HCT116 (cell line): ENCODE measurements around the gene LTBP1. TPM values are rescaled to one million over a fixed set of nuclear protein-coding genes. Genes with fewer than 3 reads are reported as not detected.

Experiments used
- ATAC-seq: fragments of 200-7000 bp; cut with Tn5 transposase; 2 replicates; pipeline ENCODE4 v1.9.1; 2020; ENCODE audit warnings: mild to moderate bottlenecking, moderate library complexity
- BruUV-seq: library from RNA; stranded (reverse); fragments of 400-500 nt; replicated peaks from 2 replicates; lab custom pipeline; 2021; lab: Mats Ljungman, UMichigan
- CTCF ChIA-PET: fragments of 300-600 bp; sonication (Branson Sonifier 250); formaldehyde crosslinking; loops from one replicate; lab custom pipeline; 2021; ENCODE audit warnings: antibody characterized with exemption; lab: Charles Lee
- POLR2A ChIA-PET: fragments of 300-600, 350-600 bp; sonication (Branson Sonifier 250); formaldehyde crosslinking; loops from one replicate; lab custom pipeline; 2021; ENCODE audit warnings: antibody characterized with exemption; lab: Charles Lee
- RAD21 ChIA-PET, 2 experiments: fragments of 300-600 bp; sonication (Branson Sonifier 250); formaldehyde crosslinking; loops; one replicate each; lab custom pipeline; 2023; ENCODE audit warnings: low total read pairs in 2 of 2; ENCODE audit not compliant: uncharacterized antibody in 2 of 2, unreplicated experiment in 2 of 2, low non-redundant PET in 1 of 2; lab: Charles Lee
- DNase-seq: peaks from one replicate; pipeline ENCODE4 v3.0.0-alpha.2; 2010; ENCODE audit warnings: low read depth, low spot score
- H2AFZ ChIP-seq: fragments of 200-600 bp; shearing (Covaris generic), sonication (generic); 2 replicates; pipeline ENCODE4 v1.6.1; 2017; ENCODE audit warnings: low read depth, mixed run types, mixed read lengths, antibody characterized with exemption, low read length; ENCODE audit not compliant: poor library complexity, severe bottlenecking
- H3K27ac ChIP-seq: 2 replicates; pipeline ENCODE4 v1.5.1; 2012; ENCODE audit warnings: low read depth, low read length
- H3K27me3 ChIP-seq: fragments of 200-600 bp; sonication (generic); 2 replicates; pipeline ENCODE4 v1.6.1; 2016; ENCODE audit warnings: mixed run types, low read length, mixed read lengths; ENCODE audit not compliant: insufficient read depth
- H3K36me3 ChIP-seq, 2 experiments: fragments of 200-500 bp in 1 of 2; fragments of 200-600 bp in 1 of 2; sonication (Bioruptor generic) in 1 of 2; sonication (generic) in 1 of 2; 2 replicates each; pipeline versions ENCODE4 v1.5.1 to v1.6.1; 2014 to 2016; ENCODE audit warnings: low read length in 2 of 2, inconsistent platforms in 1 of 2, mixed read lengths in 1 of 2, mixed run types in 1 of 2; ENCODE audit not compliant: insufficient read depth in 2 of 2, control insufficient read depth in 1 of 2
- H3K4me1 ChIP-seq, 2 experiments: fragments of 200-600 bp in 1 of 2; sonication (generic) in 1 of 2; 2 replicates each; pipeline versions ENCODE4 v1.5.1 to v1.6.1; 2012 to 2017; ENCODE audit warnings: low read length in 2 of 2, inconsistent platforms in 1 of 2, mild to moderate bottlenecking in 1 of 2, mixed read lengths in 1 of 2, mixed run types in 1 of 2, moderate library complexity in 1 of 2; ENCODE audit not compliant: insufficient read depth in 2 of 2, control insufficient read depth in 1 of 2
- H3K4me2 ChIP-seq: fragments of 200-600 bp; sonication (generic); 2 replicates; pipeline ENCODE4 v1.6.1; 2017; ENCODE audit warnings: mixed run types, low read length, mixed read lengths
- H3K4me3 ChIP-seq, 2 experiments: fragments of 200-600 bp in 1 of 2; sonication (generic) in 1 of 2; replicated peaks in 1 of 2; 2 replicates each; pipeline ENCODE4 v1.5.1; 2011 to 2016; ENCODE audit warnings: low read length in 2 of 2, control low read depth in 1 of 2, low read depth in 1 of 2, mild to moderate bottlenecking in 1 of 2, mixed read lengths in 1 of 2, mixed run types in 1 of 2
- H3K79me2 ChIP-seq: fragments of 200-600 bp; sonication (generic); 2 replicates; pipeline ENCODE4 v1.6.1; 2017; ENCODE audit warnings: mild to moderate bottlenecking, mixed run types, low read length, moderate library complexity, mixed read lengths; ENCODE audit not compliant: insufficient read depth
- H3K9ac ChIP-seq: fragments of 200-600 bp; sonication (generic); 2 replicates; pipeline ENCODE4 v1.6.1; 2016; ENCODE audit warnings: low read length, mixed read lengths
- H3K9me2 ChIP-seq: fragments of 200-600 bp; sonication (generic), shearing (Covaris generic); 2 replicates; pipeline ENCODE4 v1.6.1; 2017; ENCODE audit warnings: mixed run types, mild to moderate bottlenecking, moderate library complexity; ENCODE audit not compliant: insufficient read depth
- H3K9me3 ChIP-seq, 2 experiments: fragments of 200-500 bp in 1 of 2; fragments of 200-600 bp in 1 of 2; sonication (Bioruptor generic) in 1 of 2; sonication (generic) in 1 of 2; 2 replicates each; pipeline ENCODE4 v1.6.1; 2014 to 2017; ENCODE audit warnings: low read length in 2 of 2, mixed read lengths in 2 of 2, inconsistent platforms in 1 of 2, low read depth in 1 of 2, mild to moderate bottlenecking in 1 of 2, mixed run types in 1 of 2, moderate library complexity in 1 of 2; ENCODE audit not compliant: control insufficient read depth in 1 of 2, insufficient read depth in 1 of 2
- H4K20me1 ChIP-seq: fragments of 200-600 bp; sonication (generic), shearing (Covaris generic); 2 replicates; pipeline ENCODE4 v1.6.1; 2017; ENCODE audit warnings: mixed run types, mild to moderate bottlenecking, moderate library complexity; ENCODE audit not compliant: insufficient read depth
- EGR1 ChIP-seq: IDR thresholded peaks from 2 replicates; pipeline ENCODE4 v1.6.1; 2012; ENCODE audit warnings: low read depth
- EZH2phosphoT487 ChIP-seq: fragments of 200-600 bp; IDR thresholded peaks from 2 replicates; pipeline ENCODE4 v1.6.1; 2018; ENCODE audit warnings: antibody characterized with exemption, borderline replicate concordance
- FOSL1 ChIP-seq: IDR thresholded peaks from 2 replicates; pipeline ENCODE4 v1.6.1; 2012; ENCODE audit warnings: low read depth
- JUND ChIP-seq: IDR thresholded peaks from 2 replicates; pipeline ENCODE4 v1.6.1; 2012
- POLR2A ChIP-seq: IDR thresholded peaks from 2 replicates; pipeline ENCODE4 v1.7.0; 2011; ENCODE audit warnings: borderline replicate concordance; ENCODE audit not compliant: insufficient read depth, insufficient read length; ENCODE audit errors: extremely low read depth
- POLR2AphosphoS5 ChIP-seq: IDR thresholded peaks from 2 replicates; pipeline ENCODE4 v1.6.1; 2011; ENCODE audit warnings: mild to moderate bottlenecking, low read depth, low read length, moderate library complexity
- SP1 ChIP-seq: IDR thresholded peaks from 2 replicates; pipeline ENCODE4 v1.6.1; 2012; ENCODE audit warnings: low read depth
- SRF ChIP-seq: IDR thresholded peaks from 2 replicates; pipeline ENCODE4 v1.6.1; 2012; ENCODE audit warnings: low read depth
- ZFX ChIP-seq: fragments of 450-650 bp; IDR thresholded peaks from 2 replicates; pipeline ENCODE4 v1.6.1; 2017
- intact Hi-C: fragments of 100-400 bp; cut with micrococcal nuclease; formaldehyde crosslinking; loops from 2 replicates; pipeline ENCODE4 v1.10.0; 2022
- total RNA-seq: library from RNA; stranded (reverse); gene quantifications from one replicate; pipeline ENCODE4 v1.2.1, GENCODE V29; 2021; ENCODE audit not compliant: unreplicated experiment
- TF ChIP-seq, protein P1 (sequence below), 3 experiments: fragments of 200-600 bp in 1 of 3; sonication (generic) in 1 of 3; IDR thresholded peaks in 2 of 3; conservative IDR thresholded peaks in 1 of 3; 2 replicates each; pipeline ENCODE4 v1.5.1; 2012 to 2017; ENCODE audit warnings: low read depth in 2 of 3, low read length in 2 of 3, antibody characterized with exemption in 1 of 3, borderline replicate concordance in 1 of 3, control low read depth in 1 of 3, mild to moderate bottlenecking in 1 of 3, mixed read lengths in 1 of 3, mixed run types in 1 of 3, moderate library complexity in 1 of 3; ENCODE audit not compliant: insufficient read depth in 1 of 3

The LTBP1 gene
- total RNA-seq, 1 experiment from 2014 or later: 5.1 TPM

GRCh38 chr2:32976409-32977063 lies 29.8 kb downstream of the LTBP1 start:
- H3K9me3 ChIP-seq: no peaks in the 10 kb centered on the region
- DNase-seq (no peak), ATAC-seq (peak; percentile 37)
- H3K4me3 ChIP-seq: no peak overlapping the region
- intact Hi-C loops: no loop called here
- no peaks in the 10 kb centered on the region for H3K79me2 ChIP-seq
- TF ChIP-seq ZFX (no peak), EZH2phosphoT487 (no peak), SRF (no peak), FOSL1 (no peak), JUND (no peak), POLR2AphosphoS5 (no peak), EGR1 (no peak)
- RAD21 ChIA-PET: no interaction called here
- no peak overlapping the region for H3K27ac ChIP-seq
- H3K36me3 ChIP-seq: no peaks in the 10 kb centered on the region
- POLR2A ChIA-PET: no interaction called here
- BruUV-seq: no TSS peak
- no peaks in the 10 kb centered on the region for H3K9me2 ChIP-seq
- H4K20me1 ChIP-seq: no peaks in the 10 kb centered on the region
- peaks cover 0 to 12% of the 10 kb centered on the region in 2 experiments; a peak in 3 of 4 replicates for H3K4me1 ChIP-seq
- no peak overlapping the region for H2AFZ ChIP-seq
- peak overlapping the region; percentile 42 for H3K4me2 ChIP-seq
- no peak overlapping the region for H3K9ac ChIP-seq
- no peaks in the 10 kb centered on the region for H3K27me3 ChIP-seq
- CTCF ChIA-PET: no interaction called here

DNA sequence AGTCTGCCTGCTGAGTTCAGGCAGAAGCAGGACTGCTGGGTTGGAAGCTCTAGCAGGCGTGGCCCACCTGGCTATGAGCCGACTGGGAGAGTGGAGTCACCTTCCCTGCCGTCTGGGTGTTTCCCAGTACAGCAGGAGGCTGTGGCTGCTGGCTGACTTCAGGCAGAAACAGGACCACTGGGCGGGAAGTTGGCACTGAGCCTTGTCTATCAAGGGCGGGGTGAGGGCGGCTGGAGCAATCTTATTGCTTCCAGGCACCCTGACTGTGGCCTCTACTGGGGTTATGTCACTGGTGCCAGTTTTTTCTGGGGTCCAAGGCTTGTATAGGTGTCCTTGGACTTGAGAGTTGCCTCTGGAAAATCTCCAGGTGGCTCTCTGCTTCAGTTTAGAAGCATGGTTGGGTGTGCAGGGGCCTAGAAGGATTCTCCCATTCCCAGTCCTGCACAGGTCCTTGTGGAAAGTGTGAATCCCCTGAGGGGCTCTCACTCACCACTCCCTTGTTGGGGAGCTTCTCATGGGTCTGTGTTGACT lies 30.5 kb downstream of the LTBP1 start:
- ATAC-seq: peak; percentile 90
- H3K27me3 ChIP-seq: no peaks in the 10 kb centered on the region
- no peaks in the 10 kb centered on the region for H3K36me3 ChIP-seq
- no peak overlapping the region for H2AFZ ChIP-seq
- no peaks in the 10 kb centered on the region for H4K20me1 ChIP-seq
- TF ChIP-seq SP1 (0 out of 2 replicates have a peak, but pooled peaks have one; percentile 12), POLR2AphosphoS5 (peak; percentile 43; the same call in 1 of the 2 replicates), POLR2A (no peak)
- TF ChIP-seq, protein P1, sequence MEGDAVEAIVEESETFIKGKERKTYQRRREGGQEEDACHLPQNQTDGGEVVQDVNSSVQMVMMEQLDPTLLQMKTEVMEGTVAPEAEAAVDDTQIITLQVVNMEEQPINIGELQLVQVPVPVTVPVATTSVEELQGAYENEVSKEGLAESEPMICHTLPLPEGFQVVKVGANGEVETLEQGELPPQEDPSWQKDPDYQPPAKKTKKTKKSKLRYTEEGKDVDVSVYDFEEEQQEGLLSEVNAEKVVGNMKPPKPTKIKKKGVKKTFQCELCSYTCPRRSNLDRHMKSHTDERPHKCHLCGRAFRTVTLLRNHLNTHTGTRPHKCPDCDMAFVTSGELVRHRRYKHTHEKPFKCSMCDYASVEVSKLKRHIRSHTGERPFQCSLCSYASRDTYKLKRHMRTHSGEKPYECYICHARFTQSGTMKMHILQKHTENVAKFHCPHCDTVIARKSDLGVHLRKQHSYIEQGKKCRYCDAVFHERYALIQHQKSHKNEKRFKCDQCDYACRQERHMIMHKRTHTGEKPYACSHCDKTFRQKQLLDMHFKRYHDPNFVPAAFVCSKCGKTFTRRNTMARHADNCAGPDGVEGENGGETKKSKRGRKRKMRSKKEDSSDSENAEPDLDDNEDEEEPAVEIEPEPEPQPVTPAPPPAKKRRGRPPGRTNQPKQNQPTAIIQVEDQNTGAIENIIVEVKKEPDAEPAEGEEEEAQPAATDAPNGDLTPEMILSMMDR (IDR thresholded peaks at IDR 0.05 in 2 of 3, conservative IDR thresholded peaks at IDR 0.05 in 1 of 3; ENCODE audit: borderline replicate concordance in 1 of 3, insufficient read depth in 1 of 3, low read depth in 2 of 3, low read length in 2 of 3): no peak
- TF ChIP-seq, all 23 proteins: peak for 2
- DNase-seq: peak; percentile 26
- Histone ChIP-seq H3K27ac (no peak overlapping the region), H3K4me1 (peaks cover 0 to 12% of the 10 kb centered on the region in 2 experiments; a peak in 3 of 4 replicates), H3K4me2 (peak overlapping the region; percentile 42), H3K4me3 (no peak overlapping the region), H3K9me3 (no peaks in the 10 kb centered on the region), H3K79me2 (no peaks in the 10 kb centered on the region), H3K9ac (no peak overlapping the region), H3K9me2 (no peaks in the 10 kb centered on the region)
- no TSS peak for BruUV-seq
- ChIA-PET RAD21 (no interaction called here), CTCF (no interaction called here), POLR2A (no interaction called here)
- intact Hi-C loops: no loop called here
